Natural killer cell (primary cell): ENCODE results near the gene TMEM170A. TPM values are rescaled to one million over a fixed set of nuclear protein-coding genes. Genes with fewer than 3 reads are reported as not detected.

Experiments used
- ATAC-seq, 3 donors: fragments of 150-1000 bp in 2 of 3; fragments of 200-7000 bp in 1 of 3; cut with Tn5 transposase; 1 replicate in 1 of 3; 2 replicates in 2 of 3; pipeline ENCODE4 v1.10.0; 2021; ENCODE audit warnings: mild to moderate bottlenecking in 2 of 3, moderate library complexity in 2 of 3
- DNase-seq, 2 donors: peaks; one replicate each; pipeline versions ENCODE4 v3.0.0 to v3.0.0-alpha.2; 2013 to 2021; ENCODE audit warnings: mixed read lengths in 1 of 2
- H3K27ac ChIP-seq: one replicate; pipeline ENCODE4 v1.5.1; 2013; ENCODE audit warnings: mild to moderate bottlenecking, low read length
- H3K27me3 ChIP-seq: one replicate; pipeline ENCODE4 v1.6.1; 2013; ENCODE audit warnings: low read length; ENCODE audit not compliant: control insufficient read depth, insufficient read depth
- H3K36me3 ChIP-seq: one replicate; pipeline ENCODE4 v1.6.1; 2013; ENCODE audit warnings: low read length; ENCODE audit not compliant: control insufficient read depth, insufficient read depth
- H3K4me1 ChIP-seq: one replicate; pipeline ENCODE4 v1.6.1; 2013; ENCODE audit warnings: low read length; ENCODE audit not compliant: control insufficient read depth, insufficient read depth
- H3K4me3 ChIP-seq: one replicate; pipeline ENCODE4 v1.5.1; 2013; ENCODE audit warnings: low read length
- H3K9me3 ChIP-seq: one replicate; pipeline ENCODE4 v1.6.1; 2013; ENCODE audit warnings: low read length; ENCODE audit not compliant: control insufficient read depth, insufficient read depth
- H3K27ac Mint-ChIP-seq, 2 donors: one replicate each; pipeline ENCODE4 v1.8.0; 2022; ENCODE audit warnings: mild to moderate bottlenecking in 2 of 2, mixed read lengths in 2 of 2, moderate library complexity in 1 of 2
- H3K27me3 Mint-ChIP-seq, 2 donors: one replicate each; pipeline ENCODE4 v1.8.0; 2022; ENCODE audit warnings: low read depth in 2 of 2, mixed read lengths in 2 of 2
- H3K36me3 Mint-ChIP-seq: one replicate; pipeline ENCODE4 v1.8.0; 2022; ENCODE audit warnings: mixed read lengths
- H3K4me1 Mint-ChIP-seq, 2 donors: one replicate each; pipeline ENCODE4 v1.8.0; 2022; ENCODE audit warnings: mixed read lengths in 2 of 2
- H3K4me3 Mint-ChIP-seq: one replicate; pipeline ENCODE4 v1.8.0; 2022; ENCODE audit warnings: mild to moderate bottlenecking, moderate library complexity, mixed read lengths
- H3K9me3 Mint-ChIP-seq, 2 donors: one replicate each; pipeline ENCODE4 v1.8.0; 2022; ENCODE audit warnings: mixed read lengths in 2 of 2
- whole genome bisulfite sequencing: methylation state at CpG from one replicate; pipeline ENCODE4 v1.1.7; 2013; ENCODE audit warnings: missing lambda C conversion rate; ENCODE audit not compliant: insufficient coverage; 5-methylcytosine and 5-hydroxymethylcytosine counted together
- intact Hi-C: fragments of 100-400 bp; cut with micrococcal nuclease; formaldehyde crosslinking; loops from one replicate; pipeline ENCODE4 v1.14.2; 2022
- total RNA-seq, 4 donors: library from RNA; stranded (reverse); fragments of 120-200 nt in 1 of 4; gene quantifications; one replicate each; pipeline versions ENCODE4 v1.2.3 to v1.2.4, GENCODE V29; 2013 to 2022
- TF ChIP-seq, protein P1 (sequence below): fragments of 200-600 bp; IDR thresholded peaks from one replicate; pipeline ENCODE4 v1.8.0; 2022; ENCODE audit warnings: antibody characterized with exemption

TMEM170A gene
- total RNA-seq, 3 donors from 2014 or later (not counting 1 experiment from before 2014, with no cell fraction given) = 51.5 to 61.0 (median 53.9) TPM

GRCh38 chr16:75416904-75417565 is 47.5 kb downstream of the TMEM170A start:
- no peak overlapping the region for H3K27ac ChIP-seq
- H3K4me1 ChIP-seq = peaks cover 4% of the 10 kb centered on the region
- H3K36me3 Mint-ChIP-seq = no peaks in the 10 kb centered on the region
- no peaks in the 10 kb centered on the region for H3K9me3 ChIP-seq
- H3K4me1 Mint-ChIP-seq = peaks cover 24 to 35% of the 10 kb centered on the region in 2 donors
- DNase-seq (no peak), ATAC-seq (no peak)
- no peaks in the 10 kb centered on the region for H3K27me3 ChIP-seq
- H3K27me3 Mint-ChIP-seq = no peaks in the 10 kb centered on the region
- WGBS = 100% methylated on average over 1 of the region's 2 CpGs
- no peak overlapping the region for H3K4me3 ChIP-seq
- no peaks in the 10 kb centered on the region for H3K9me3 Mint-ChIP-seq
- H3K36me3 ChIP-seq = peaks cover 5% of the 10 kb centered on the region
- intact Hi-C loops = no loop called here
- TF ChIP-seq, protein P1, sequence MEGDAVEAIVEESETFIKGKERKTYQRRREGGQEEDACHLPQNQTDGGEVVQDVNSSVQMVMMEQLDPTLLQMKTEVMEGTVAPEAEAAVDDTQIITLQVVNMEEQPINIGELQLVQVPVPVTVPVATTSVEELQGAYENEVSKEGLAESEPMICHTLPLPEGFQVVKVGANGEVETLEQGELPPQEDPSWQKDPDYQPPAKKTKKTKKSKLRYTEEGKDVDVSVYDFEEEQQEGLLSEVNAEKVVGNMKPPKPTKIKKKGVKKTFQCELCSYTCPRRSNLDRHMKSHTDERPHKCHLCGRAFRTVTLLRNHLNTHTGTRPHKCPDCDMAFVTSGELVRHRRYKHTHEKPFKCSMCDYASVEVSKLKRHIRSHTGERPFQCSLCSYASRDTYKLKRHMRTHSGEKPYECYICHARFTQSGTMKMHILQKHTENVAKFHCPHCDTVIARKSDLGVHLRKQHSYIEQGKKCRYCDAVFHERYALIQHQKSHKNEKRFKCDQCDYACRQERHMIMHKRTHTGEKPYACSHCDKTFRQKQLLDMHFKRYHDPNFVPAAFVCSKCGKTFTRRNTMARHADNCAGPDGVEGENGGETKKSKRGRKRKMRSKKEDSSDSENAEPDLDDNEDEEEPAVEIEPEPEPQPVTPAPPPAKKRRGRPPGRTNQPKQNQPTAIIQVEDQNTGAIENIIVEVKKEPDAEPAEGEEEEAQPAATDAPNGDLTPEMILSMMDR = no peak
- H3K4me3 Mint-ChIP-seq = no peak overlapping the region
- H3K27ac Mint-ChIP-seq = no peak overlapping the region

GRCh38 chr16:75415169-75415905 is 49.2 kb downstream of the TMEM170A start:
- Mint-ChIP-seq H3K27me3 (no peaks in the 10 kb centered on the region), H3K9me3 (no peaks in the 10 kb centered on the region), H3K27ac (no peak overlapping the region), H3K4me1 (peaks cover 16 to 19% of the 10 kb centered on the region in 2 donors), H3K4me3 (no peak overlapping the region), H3K36me3 (no peaks in the 10 kb centered on the region)
- intact Hi-C loops = no loop called here
- DNase-seq (no peak), ATAC-seq (no peak)
- Histone ChIP-seq H3K9me3 (no peaks in the 10 kb centered on the region), H3K36me3 (peaks cover 12% of the 10 kb centered on the region), H3K4me3 (no peak overlapping the region), H3K4me1 (no peaks in the 10 kb centered on the region), H3K27me3 (no peaks in the 10 kb centered on the region), H3K27ac (no peak overlapping the region)
- TF ChIP-seq, protein P1 = no peak
- WGBS = 91% methylated on average over 4 of the region's 4 CpGs

DNA sequence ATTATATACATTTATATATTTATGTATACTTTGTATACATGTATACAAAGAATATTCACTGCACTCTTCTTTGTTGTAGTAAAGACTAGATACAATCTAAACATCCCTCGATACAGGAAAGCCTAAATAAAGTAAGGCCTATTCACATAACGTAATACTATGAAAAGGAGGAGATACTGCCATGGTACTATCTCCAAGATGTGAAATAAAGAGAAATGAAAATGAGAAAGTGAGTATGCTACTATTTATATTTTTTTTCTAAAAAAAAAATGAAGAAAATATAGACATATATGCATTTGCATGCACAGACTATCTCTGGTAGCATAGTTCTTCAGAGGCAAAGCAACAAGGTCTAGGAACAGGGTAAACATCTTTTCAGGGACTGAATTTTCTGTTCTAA is 50.5 kb downstream of the TMEM170A start:
- ATAC-seq (no peak), DNase-seq (no peak)
- TF ChIP-seq, protein P1 = no peak
- H3K27me3 Mint-ChIP-seq = no peaks in the 10 kb centered on the region
- H3K27ac Mint-ChIP-seq = no peak overlapping the region
- H3K27me3 ChIP-seq = no peaks in the 10 kb centered on the region
- no CpG with 5 or more reads among the region's 2 CpGs for WGBS
- intact Hi-C loops = no loop called here
- no peak overlapping the region for H3K4me3 Mint-ChIP-seq
- no peaks in the 10 kb centered on the region for H3K4me1 ChIP-seq
- H3K4me1 Mint-ChIP-seq = peaks cover 15 to 16% of the 10 kb centered on the region in 2 donors
- H3K36me3 ChIP-seq = peaks cover 19% of the 10 kb centered on the region
- H3K4me3 ChIP-seq = no peak overlapping the region
- no peaks in the 10 kb centered on the region for H3K36me3 Mint-ChIP-seq
- H3K9me3 Mint-ChIP-seq = no peaks in the 10 kb centered on the region
- no peaks in the 10 kb centered on the region for H3K9me3 ChIP-seq
- no peak overlapping the region for H3K27ac ChIP-seq
